K562 (cell line): Measurements from ENCODE around the gene GORASP2. TPM values are rescaled to one million over a fixed set of nuclear protein-coding genes. Genes with fewer than 3 reads are reported as not detected.
A peak's percentile ranks its signal among the peaks of the same experiment; 100 is the strongest.

Experiments
- ATF2 ChIP-seq: sonication (generic); formaldehyde crosslinking; IDR thresholded peaks from 2 replicates; pipeline ENCODE4 v1.8.1; 2022; ENCODE audit warnings: missing genetic modification reagents
- FOS ChIP-seq: IDR thresholded peaks from 3 replicates; pipeline ENCODE4 v1.6.1; 2011; ENCODE audit not compliant: insufficient read length; ENCODE audit errors: extremely low read depth
- FOXK1 ChIP-seq: sonication (generic); formaldehyde crosslinking; IDR thresholded peaks from 2 replicates; pipeline ENCODE4 v1.8.0; 2022; ENCODE audit warnings: missing genetic modification reagents, mild to moderate bottlenecking, borderline replicate concordance
- FOXO4 ChIP-seq: fragments of 450-650 bp; formaldehyde crosslinking; IDR thresholded peaks from 2 replicates; pipeline ENCODE4 v1.4.0; 2020; ENCODE audit warnings: mild to moderate bottlenecking, moderate library complexity
- GABPA ChIP-seq: fragments of 200-800 bp; sonication (Bioruptor generic); conservative IDR thresholded peaks from 2 replicates; pipeline ENCODE4 v1.6.1; 2016; ENCODE audit warnings: low read depth, missing genetic modification characterization, missing compliant biosample characterization
- HMG20A ChIP-seq: fragments of 450-650 bp; formaldehyde crosslinking; conservative IDR thresholded peaks from 2 replicates; pipeline ENCODE4 v1.4.0; 2020; ENCODE audit warnings: mild to moderate bottlenecking, mixed read lengths
- MAZ ChIP-seq, 2 experiments: fragments of 450-650 bp in 1 of 2; sonication (generic) in 1 of 2; formaldehyde crosslinking; IDR thresholded peaks in 1 of 2; conservative IDR thresholded peaks in 1 of 2; 2 replicates each; pipeline versions ENCODE4 v1.4.0 to v1.5.0; 2020; ENCODE audit warnings: mild to moderate bottlenecking in 1 of 2, missing genetic modification reagents in 1 of 2
- MITF ChIP-seq: IDR thresholded peaks from 2 replicates; pipeline ENCODE4 v1.6.1; 2014; ENCODE audit warnings: antibody characterized with exemption
- RBM15 ChIP-seq: fragments of 200-400 bp; formaldehyde crosslinking; IDR thresholded peaks from 2 replicates; pipeline ENCODE4 v1.6.1; 2018; ENCODE audit warnings: mild to moderate bottlenecking, low read length, moderate library complexity; ENCODE audit not compliant: insufficient read depth
- TAF7 ChIP-seq: fragments of 450-650 bp; IDR thresholded peaks from 2 replicates; pipeline ENCODE4 v1.6.1; 2016; ENCODE audit warnings: missing genetic modification characterization, missing compliant biosample characterization
- ZC3H11A ChIP-seq: IDR thresholded peaks from 2 replicates; pipeline ENCODE4 v1.6.1; 2012; ENCODE audit warnings: low read depth, low read length, improper control_type of control experiment
- ZHX1 ChIP-seq: fragments of 150-350 bp; conservative IDR thresholded peaks from 2 replicates; pipeline ENCODE4 v1.6.1; 2014; ENCODE audit warnings: low read length
- ZKSCAN1 ChIP-seq: fragments of 150-350 bp; IDR thresholded peaks from 2 replicates; pipeline ENCODE4 v1.6.1; 2016; ENCODE audit warnings: low read depth, low read length
- ZNF146 ChIP-seq: IDR thresholded peaks from one replicate; pipeline ENCODE4 v1.6.1; 2018; ENCODE audit warnings: missing compliant biosample characterization; ENCODE audit not compliant: unreplicated experiment
- ZNF592 ChIP-seq: fragments of 450-650 bp; IDR thresholded peaks from 2 replicates; pipeline ENCODE4 v1.6.1; 2017; ENCODE audit warnings: antibody characterized with exemption, mild to moderate bottlenecking
- polyA plus RNA-seq, 8 experiments: library from polyadenylated mRNA; depleted of rRNA in 4 of 8; stranded (reverse) in 5 of 8; unstranded in 3 of 8; fragments of >200 nt; fragmentation: Nextera tagmentation in 2 of 8; fragmentation: Illumina TruSeq in 1 of 8; extraction: Ambion mirVana in 2 of 8; extraction: Trizol in 1 of 8; gene quantifications; 2 replicates each; pipeline versions ENCODE4 v1.2.1 to v1.2.3, GENCODE V29; 2011 to 2014; ENCODE audit warnings: inconsistent platforms in 1 of 8, missing spikeins in 1 of 8
- total RNA-seq, 7 experiments: library from RNA; depleted of rRNA in 6 of 7; stranded (reverse); fragments of >200 nt in 6 of 7; fragmentation: Illumina TruSeq in 2 of 7; extraction: Trizol in 2 of 7; gene quantifications; 2 replicates each; pipeline versions ENCODE4 v1.2.1 to v1.2.3, GENCODE V29; 2011 to 2021; ENCODE audit warnings: low replicate concordance in 1 of 7

The GORASP2 gene
- total and polyA plus RNA-seq, 9 of the 15 experiments (the other 6 are each of a cell fraction or from before 2014, with no cell fraction given) = 27.4 to 180 (median 59.6) TPM

GRCh38 chr2:170973492-170974303, 44.6 kb downstream of the GORASP2 start (continued):
- no peak for TF ChIP-seq ATF2 (CRISPR knock-in tag)
- no peak for TF ChIP-seq ZKSCAN1
- TF ChIP-seq FOS = no peak
- no peak for TF ChIP-seq ZNF146 (CRISPR knock-in tag)
- peak; percentile 85 to 96 for TF ChIP-seq MAZ (CRISPR knock-in tag; conservative IDR thresholded peaks at IDR 0.05 in 1 of 2, IDR thresholded peaks at IDR 0.05 in 1 of 2)
- TF ChIP-seq ZC3H11A = no peak
- TF ChIP-seq ZHX1 = no peak
- TF ChIP-seq FOXO4 (CRISPR knock-in tag) = peak; percentile 13; the same call in 1 of the 2 replicates
- peak; percentile 50; the same call in 1 of the 2 replicates for TF ChIP-seq TAF7 (tag)
- TF ChIP-seq FOXK1 (CRISPR knock-in tag) = no peak
- peak; percentile 88 for TF ChIP-seq ZNF592
- TF ChIP-seq MITF = 0 out of 2 replicates have a peak, but pooled peaks have one; percentile 36
- no peak for TF ChIP-seq HMG20A (CRISPR knock-in tag)
- TF ChIP-seq RBM15 = 0 out of 2 replicates have a peak, but pooled peaks have one; percentile 17
- TF ChIP-seq GABPA (tag) = no peak
